Body of pancreas (tissue), 4 donors: ENCODE data around the gene SORCS2. TPM values are rescaled to one million over a fixed set of nuclear protein-coding genes. Genes with fewer than 3 reads are reported as not detected.

Source experiments
- ATAC-seq: fragments of 150-250 bp; one replicate; pipeline ENCODE4 v1.9.1; 2016
- DNase-seq, 4 donors: peaks; one replicate each; pipeline ENCODE4 v3.0.0-alpha.2; 2019
- H3K27ac ChIP-seq, 4 donors: fragments of 200-600 bp; sonication (generic); 1 replicate in 3 of 4; 2 replicates in 1 of 4; pipeline versions ENCODE4 v1.5.1 to v1.6.1; 2016 to 2019; ENCODE audit warnings: mild to moderate bottlenecking in 1 of 4, mixed read lengths in 1 of 4, moderate library complexity in 1 of 4
- H3K27me3 ChIP-seq, 2 donors: fragments of 200-600 bp; sonication (generic); one replicate each; pipeline ENCODE4 v1.6.0; 2016; ENCODE audit warnings: mild to moderate bottlenecking in 1 of 2
- H3K36me3 ChIP-seq, 2 donors: fragments of 200-600 bp; sonication (generic); replicated peaks in 1 of 2; 2 replicates each; pipeline ENCODE4 v1.5.1; 2016; ENCODE audit warnings: low read depth in 2 of 2; ENCODE audit not compliant: insufficient read depth in 1 of 2
- H3K4me1 ChIP-seq: fragments of 200-600 bp; sonication (generic); one replicate; pipeline ENCODE4 v1.6.0; 2016
- H3K4me3 ChIP-seq, 2 donors: fragments of 200-600 bp; sonication (generic); 1 replicate in 1 of 2; 2 replicates in 1 of 2; pipeline ENCODE4 v1.5.1; 2016 to 2019
- H3K9me3 ChIP-seq, 3 donors: fragments of 200-600 bp; sonication (generic); 1 replicate in 2 of 3; 2 replicates in 1 of 3; pipeline ENCODE4 v1.5.1; 2016
- CTCF ChIP-seq, 7 experiments: fragments of 450-650 bp in 4 of 7; fragments of 200-600 bp in 3 of 7; sonication (generic) in 3 of 7; IDR thresholded peaks; one replicate each; pipeline ENCODE4 v1.5.1; 2016 to 2019; ENCODE audit warnings: antibody characterized with exemption in 7 of 7
- POLR2A ChIP-seq, 3 donors: fragments of 450-650 bp; IDR thresholded peaks; one replicate each; pipeline ENCODE4 v1.6.1; 2016; ENCODE audit warnings: antibody characterized with exemption in 3 of 3, mild to moderate bottlenecking in 2 of 3
- WGBS, 2 donors: methylation state at CpG; one replicate each; pipeline ENCODE4 v1.1.5; 2017; 5-methylcytosine and 5-hydroxymethylcytosine counted together
- intact Hi-C: fragments of 100-400 bp; cut with DNase I; formaldehyde crosslinking; loops from one replicate; pipeline ENCODE4 v1.15.1; 2023
- total RNA-seq, 2 donors: library from RNA; depleted of rRNA; stranded (reverse); fragments of >200 nt; gene quantifications; one replicate each; pipeline ENCODE4 v1.1.0, GENCODE V29; 2016

The SORCS2 gene
- total RNA-seq, 2 donors from 2014 or later, result 0.26 to 0.33 TPM

- no peaks in the 10 kb centered on the region for H3K36me3 ChIP-seq
- ATAC-seq (no peak), DNase-seq (peak in 2 of 4 donors; percentile 4 to 5)
- H3K4me3 ChIP-seq, result no peak overlapping the region
- H3K27ac ChIP-seq, result no peak overlapping the region
- intact Hi-C loops, result no loop called here
- TF ChIP-seq POLR2A (IDR thresholded peaks at IDR 0.05) (no peak), CTCF (IDR thresholded peaks at IDR 0.05) (no peak)
- H3K27me3 ChIP-seq, result no peaks in the 10 kb centered on the region
- WGBS, 2 donors, result 72% methylated on average over 11 to 27 of the region's 28 CpGs
- H3K9me3 ChIP-seq, result no peaks in the 10 kb centered on the region
- no peaks in the 10 kb centered on the region for H3K4me1 ChIP-seq
Measured at GRCh38 chr4:7425591-7426468, 233.5 kb downstream of the SORCS2 start.

DNA sequence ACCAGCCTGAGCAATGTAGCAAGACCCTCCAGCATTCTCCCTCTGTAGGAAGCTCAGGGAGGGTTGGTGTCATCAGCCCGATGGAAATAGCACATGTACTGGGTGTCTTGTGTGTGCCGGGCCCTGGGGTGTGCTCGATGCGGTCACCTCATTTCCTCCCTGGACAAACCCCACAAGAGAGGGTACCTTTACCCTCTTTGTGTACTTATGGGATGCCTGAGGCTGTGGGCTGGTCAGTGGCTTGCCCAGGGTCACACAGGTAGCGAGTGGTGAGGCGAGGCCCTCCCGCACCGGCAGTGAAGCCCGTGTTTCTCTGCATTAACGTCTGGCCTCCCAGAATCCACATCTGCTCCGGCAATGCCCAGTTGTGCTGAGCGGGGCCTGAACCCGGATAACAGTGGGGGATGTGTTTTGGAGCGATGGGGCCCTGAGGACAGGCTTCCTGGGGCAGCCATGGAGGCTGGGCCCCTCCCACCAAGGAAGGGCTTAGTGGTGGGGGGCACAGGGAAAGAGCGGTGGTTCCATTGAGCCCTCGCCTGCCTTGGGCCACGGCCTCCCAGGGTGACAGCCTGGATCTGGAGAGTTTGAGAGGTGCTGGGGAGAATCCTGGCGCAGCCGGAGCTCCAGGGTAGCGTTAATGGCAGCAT, 234.3 kb downstream of the SORCS2 start:
- DNase-seq, result peak in 3 of 4 donors; percentile 1 to 5 (median 4)
- intact Hi-C loops, result no loop called here
- Histone ChIP-seq H3K4me3 (no peak overlapping the region), H3K36me3 (no peaks in the 10 kb centered on the region), H3K27ac (no peak overlapping the region), H3K27me3 (no peaks in the 10 kb centered on the region), H3K4me1 (no peaks in the 10 kb centered on the region), H3K9me3 (no peaks in the 10 kb centered on the region)
- ATAC-seq, result no peak
- TF ChIP-seq CTCF (IDR thresholded peaks at IDR 0.05) (no peak), POLR2A (IDR thresholded peaks at IDR 0.05) (no peak)
- WGBS, 2 donors, result 83 to 86% methylated on average over 15 to 20 of the region's 20 CpGs

GRCh38 chr4:7427361-7427760, 235.0 kb downstream of the SORCS2 start:
- peak in 3 of 4 donors; percentile 1 to 4 (median 3) for DNase-seq
- H3K9me3 ChIP-seq, result no peaks in the 10 kb centered on the region
- no peaks in the 10 kb centered on the region for H3K36me3 ChIP-seq
- 43 to 69% methylated on average over 10 of the region's 10 CpGs for WGBS, 2 donors
- no peaks in the 10 kb centered on the region for H3K4me1 ChIP-seq
- intact Hi-C loops, result no loop called here
- no peak overlapping the region for H3K4me3 ChIP-seq
- no peak for ATAC-seq
- TF ChIP-seq POLR2A (IDR thresholded peaks at IDR 0.05) (no peak), CTCF (IDR thresholded peaks at IDR 0.05) (no peak)
- H3K27ac ChIP-seq, result no peak overlapping the region
- no peaks in the 10 kb centered on the region for H3K27me3 ChIP-seq

GRCh38 chr4:7427831-7428260, 235.5 kb downstream of the SORCS2 start:
- H3K4me3 ChIP-seq, result no peak overlapping the region
- H3K27ac ChIP-seq, result no peak overlapping the region
- no peaks in the 10 kb centered on the region for H3K36me3 ChIP-seq
- no peak for ATAC-seq
- WGBS, 2 donors, result 65 to 80% methylated on average over 4 to 12 of the region's 13 CpGs
- no peak for TF ChIP-seq POLR2A (IDR thresholded peaks at IDR 0.05)
- TF ChIP-seq CTCF (IDR thresholded peaks at IDR 0.05), result no peak
- no peaks in the 10 kb centered on the region for H3K9me3 ChIP-seq
- intact Hi-C loops, result no loop called here
- H3K4me1 ChIP-seq, result no peaks in the 10 kb centered on the region
- no peaks in the 10 kb centered on the region for H3K27me3 ChIP-seq
- DNase-seq, result peak in 2 of 4 donors; percentile 2 to 4
